ENCODE data around the gene CCDC12. TPM values are rescaled to one million over a fixed set of nuclear protein-coding genes. Genes with fewer than 3 reads are reported as not detected.
A peak's percentile ranks its signal among the peaks of the same experiment; 100 is the strongest.

The CCDC12 gene
- polyA plus RNA-seq, 1 of the 3 experiments (the other 2 are of a cell fraction), result 105 TPM

DNA sequence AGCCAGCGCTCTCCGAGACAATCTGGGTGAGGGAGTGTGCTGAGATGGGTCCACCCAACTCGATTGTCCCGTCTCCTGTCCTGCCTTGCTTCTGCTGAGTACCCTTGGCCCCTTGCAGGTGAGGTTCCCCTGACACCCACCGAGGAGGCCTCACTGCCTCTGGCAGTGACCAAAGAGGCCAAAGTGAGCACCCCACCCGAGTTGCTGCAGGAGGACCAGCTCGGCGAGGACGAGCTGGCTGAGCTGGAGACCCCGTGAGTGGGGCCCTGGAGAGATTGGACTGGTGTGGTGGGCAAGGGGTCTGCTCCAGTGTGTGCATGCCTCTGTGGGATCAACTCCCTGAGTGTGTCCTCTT, 26.5 kb upstream of the CCDC12 start:
- Histone ChIP-seq H3K36me3 (replicated peaks in 1 of 2; ENCODE audit: control insufficient read depth in 1 of 2, insufficient read depth in 2 of 2, low read length in 1 of 2) (peaks cover 0 to 9% of the 10 kb centered on the region in 2 experiments), H3K4me1 (ENCODE audit: control insufficient read depth in 1 of 2, insufficient read depth in 2 of 2, low read depth in 1 of 2, low read length in 1 of 2) (no peaks in the 10 kb centered on the region; a peak in 1 of 4 replicates), H2AFZ (ENCODE audit: low read depth) (no peak overlapping the region), H3K9me3 (no peaks in the 10 kb centered on the region), H3K27me3 (ENCODE audit: insufficient read depth) (no peaks in the 10 kb centered on the region), H3K27ac (ENCODE audit: low read depth in 2 of 2, low read length in 1 of 2) (no peak overlapping the region; a peak in 1 of 4 replicates), H3K4me3 (ENCODE audit: low read depth in 2 of 2, low read length in 1 of 2) (no peak overlapping the region), H3K9ac (no peak overlapping the region), H3F3A (replicated peaks; ENCODE audit: insufficient read depth) (no peaks in the 10 kb centered on the region), H4K20me1 (ENCODE audit: insufficient read depth) (no peaks in the 10 kb centered on the region), H3K4me2 (no peak overlapping the region), H3K9me2 (no peaks in the 10 kb centered on the region), H3K79me2 (ENCODE audit: insufficient read depth) (no peaks in the 10 kb centered on the region)
- 98% methylated on average over 9 of the region's 10 CpGs for WGBS (ENCODE audit: low lambda C conversion rate)
- CTCF ChIA-PET, result interaction anchor here (4.7 kb wide), 1 partner anchor 80 kb away, joined by 16 read pairs; no protein-coding TSS in a partner anchor
- DNase-seq, result peak; percentile 21
- no peak for TF ChIP-seq EP300 (IDR thresholded peaks at IDR 0.05; ENCODE audit: borderline replicate concordance in 1 of 2, low read depth in 1 of 2, low read length in 1 of 2)
- TF ChIP-seq, protein P1, sequence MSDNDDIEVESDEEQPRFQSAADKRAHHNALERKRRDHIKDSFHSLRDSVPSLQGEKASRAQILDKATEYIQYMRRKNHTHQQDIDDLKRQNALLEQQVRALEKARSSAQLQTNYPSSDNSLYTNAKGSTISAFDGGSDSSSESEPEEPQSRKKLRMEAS (IDR thresholded peaks at IDR 0.05; ENCODE audit: low read depth), result no peak
- TF ChIP-seq SIN3A (IDR thresholded peaks at IDR 0.05; ENCODE audit: borderline replicate concordance, low read depth, low read length), result no peak
- POLR2A ChIA-PET, result no interaction called here

DNA sequence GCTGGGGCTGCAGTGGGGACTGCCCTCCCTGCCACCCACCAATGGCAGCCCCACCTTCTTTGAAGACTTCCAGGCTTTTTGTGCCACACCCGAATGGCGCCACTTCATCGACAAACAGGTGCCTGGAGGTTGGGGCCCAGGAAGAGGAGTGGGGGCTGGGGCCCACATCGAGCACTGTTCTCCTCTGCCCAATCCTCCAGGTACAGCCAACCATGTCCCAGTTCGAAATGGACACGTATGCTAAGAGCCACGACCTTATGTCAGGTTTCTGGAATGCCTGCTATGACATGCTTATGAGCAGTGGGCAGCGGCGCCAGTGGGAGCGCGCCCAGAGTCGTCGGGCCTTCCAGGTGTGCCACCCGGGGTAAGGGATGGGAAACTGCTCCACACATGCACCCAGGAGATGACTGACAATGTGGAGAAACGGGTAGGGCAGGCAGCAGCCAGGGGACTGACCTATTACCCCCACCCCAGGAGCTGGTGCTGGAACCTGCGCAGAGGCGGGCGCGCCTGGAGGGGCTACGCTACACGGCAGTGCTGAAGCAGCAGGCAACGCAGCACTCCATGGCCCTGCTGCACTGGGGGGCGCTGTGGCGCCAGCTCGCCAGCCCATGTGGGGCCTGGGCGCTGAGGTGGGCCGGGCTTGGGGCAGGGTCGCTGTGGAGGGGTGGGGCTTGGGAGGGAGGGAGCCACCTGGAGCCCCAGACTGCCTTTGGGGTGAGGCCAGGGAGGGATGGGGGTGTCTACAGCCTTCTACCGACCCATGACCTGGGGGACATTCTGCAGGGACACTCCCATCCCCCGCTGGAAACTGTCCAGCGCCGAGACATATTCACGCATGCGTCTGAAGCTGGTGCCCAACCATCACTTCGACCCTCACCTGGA, 25.9 kb upstream of the CCDC12 start:
- POLR2A ChIA-PET, result no interaction called here
- Histone ChIP-seq H4K20me1 (ENCODE audit: insufficient read depth) (no peaks in the 10 kb centered on the region), H3K4me3 (ENCODE audit: low read depth in 2 of 2, low read length in 1 of 2) (no peak overlapping the region), H3K4me2 (no peak overlapping the region), H3K9me2 (no peaks in the 10 kb centered on the region), H3K27ac (ENCODE audit: low read depth in 2 of 2, low read length in 1 of 2) (no peak overlapping the region; a peak in 1 of 4 replicates), H2AFZ (ENCODE audit: low read depth) (no peak overlapping the region), H3K9me3 (no peaks in the 10 kb centered on the region), H3K4me1 (ENCODE audit: control insufficient read depth in 1 of 2, insufficient read depth in 2 of 2, low read depth in 1 of 2, low read length in 1 of 2) (no peaks in the 10 kb centered on the region; a peak in 1 of 4 replicates), H3K79me2 (ENCODE audit: insufficient read depth) (no peaks in the 10 kb centered on the region), H3K27me3 (ENCODE audit: insufficient read depth) (no peaks in the 10 kb centered on the region), H3K36me3 (replicated peaks in 1 of 2; ENCODE audit: control insufficient read depth in 1 of 2, insufficient read depth in 2 of 2, low read length in 1 of 2) (peaks cover 0 to 9% of the 10 kb centered on the region in 2 experiments), H3K9ac (no peak overlapping the region), H3F3A (replicated peaks; ENCODE audit: insufficient read depth) (no peaks in the 10 kb centered on the region)
- 94% methylated on average over 6 of the region's 35 CpGs for WGBS (ENCODE audit: low lambda C conversion rate)
- TF ChIP-seq, protein P2, sequence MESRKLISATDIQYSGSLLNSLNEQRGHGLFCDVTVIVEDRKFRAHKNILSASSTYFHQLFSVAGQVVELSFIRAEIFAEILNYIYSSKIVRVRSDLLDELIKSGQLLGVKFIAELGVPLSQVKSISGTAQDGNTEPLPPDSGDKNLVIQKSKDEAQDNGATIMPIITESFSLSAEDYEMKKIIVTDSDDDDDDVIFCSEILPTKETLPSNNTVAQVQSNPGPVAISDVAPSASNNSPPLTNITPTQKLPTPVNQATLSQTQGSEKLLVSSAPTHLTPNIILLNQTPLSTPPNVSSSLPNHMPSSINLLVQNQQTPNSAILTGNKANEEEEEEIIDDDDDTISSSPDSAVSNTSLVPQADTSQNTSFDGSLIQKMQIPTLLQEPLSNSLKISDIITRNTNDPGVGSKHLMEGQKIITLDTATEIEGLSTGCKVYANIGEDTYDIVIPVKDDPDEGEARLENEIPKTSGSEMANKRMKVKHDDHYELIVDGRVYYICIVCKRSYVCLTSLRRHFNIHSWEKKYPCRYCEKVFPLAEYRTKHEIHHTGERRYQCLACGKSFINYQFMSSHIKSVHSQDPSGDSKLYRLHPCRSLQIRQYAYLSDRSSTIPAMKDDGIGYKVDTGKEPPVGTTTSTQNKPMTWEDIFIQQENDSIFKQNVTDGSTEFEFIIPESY (IDR thresholded peaks at IDR 0.05; ENCODE audit: borderline replicate concordance, low read depth), result no peak
- no peak for TF ChIP-seq NRF1 (IDR thresholded peaks at IDR 0.05; ENCODE audit: low read depth, low read length)
- no peak for TF ChIP-seq TAF1 (IDR thresholded peaks at IDR 0.05; ENCODE audit: borderline replicate concordance, low read depth, low read length)
- no peak for TF ChIP-seq SMC3 (IDR thresholded peaks at IDR 0.05; ENCODE audit: low read depth, low read length)
- TF ChIP-seq POLR2AphosphoS5 (IDR thresholded peaks at IDR 0.05; ENCODE audit: low read depth, low read length), result no peak
- TF ChIP-seq, protein P3, sequence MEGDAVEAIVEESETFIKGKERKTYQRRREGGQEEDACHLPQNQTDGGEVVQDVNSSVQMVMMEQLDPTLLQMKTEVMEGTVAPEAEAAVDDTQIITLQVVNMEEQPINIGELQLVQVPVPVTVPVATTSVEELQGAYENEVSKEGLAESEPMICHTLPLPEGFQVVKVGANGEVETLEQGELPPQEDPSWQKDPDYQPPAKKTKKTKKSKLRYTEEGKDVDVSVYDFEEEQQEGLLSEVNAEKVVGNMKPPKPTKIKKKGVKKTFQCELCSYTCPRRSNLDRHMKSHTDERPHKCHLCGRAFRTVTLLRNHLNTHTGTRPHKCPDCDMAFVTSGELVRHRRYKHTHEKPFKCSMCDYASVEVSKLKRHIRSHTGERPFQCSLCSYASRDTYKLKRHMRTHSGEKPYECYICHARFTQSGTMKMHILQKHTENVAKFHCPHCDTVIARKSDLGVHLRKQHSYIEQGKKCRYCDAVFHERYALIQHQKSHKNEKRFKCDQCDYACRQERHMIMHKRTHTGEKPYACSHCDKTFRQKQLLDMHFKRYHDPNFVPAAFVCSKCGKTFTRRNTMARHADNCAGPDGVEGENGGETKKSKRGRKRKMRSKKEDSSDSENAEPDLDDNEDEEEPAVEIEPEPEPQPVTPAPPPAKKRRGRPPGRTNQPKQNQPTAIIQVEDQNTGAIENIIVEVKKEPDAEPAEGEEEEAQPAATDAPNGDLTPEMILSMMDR (IDR thresholded peaks at IDR 0.05), result 0 out of 2 replicates have a peak, but pooled peaks have one; percentile 12
- TF ChIP-seq, protein P4, sequence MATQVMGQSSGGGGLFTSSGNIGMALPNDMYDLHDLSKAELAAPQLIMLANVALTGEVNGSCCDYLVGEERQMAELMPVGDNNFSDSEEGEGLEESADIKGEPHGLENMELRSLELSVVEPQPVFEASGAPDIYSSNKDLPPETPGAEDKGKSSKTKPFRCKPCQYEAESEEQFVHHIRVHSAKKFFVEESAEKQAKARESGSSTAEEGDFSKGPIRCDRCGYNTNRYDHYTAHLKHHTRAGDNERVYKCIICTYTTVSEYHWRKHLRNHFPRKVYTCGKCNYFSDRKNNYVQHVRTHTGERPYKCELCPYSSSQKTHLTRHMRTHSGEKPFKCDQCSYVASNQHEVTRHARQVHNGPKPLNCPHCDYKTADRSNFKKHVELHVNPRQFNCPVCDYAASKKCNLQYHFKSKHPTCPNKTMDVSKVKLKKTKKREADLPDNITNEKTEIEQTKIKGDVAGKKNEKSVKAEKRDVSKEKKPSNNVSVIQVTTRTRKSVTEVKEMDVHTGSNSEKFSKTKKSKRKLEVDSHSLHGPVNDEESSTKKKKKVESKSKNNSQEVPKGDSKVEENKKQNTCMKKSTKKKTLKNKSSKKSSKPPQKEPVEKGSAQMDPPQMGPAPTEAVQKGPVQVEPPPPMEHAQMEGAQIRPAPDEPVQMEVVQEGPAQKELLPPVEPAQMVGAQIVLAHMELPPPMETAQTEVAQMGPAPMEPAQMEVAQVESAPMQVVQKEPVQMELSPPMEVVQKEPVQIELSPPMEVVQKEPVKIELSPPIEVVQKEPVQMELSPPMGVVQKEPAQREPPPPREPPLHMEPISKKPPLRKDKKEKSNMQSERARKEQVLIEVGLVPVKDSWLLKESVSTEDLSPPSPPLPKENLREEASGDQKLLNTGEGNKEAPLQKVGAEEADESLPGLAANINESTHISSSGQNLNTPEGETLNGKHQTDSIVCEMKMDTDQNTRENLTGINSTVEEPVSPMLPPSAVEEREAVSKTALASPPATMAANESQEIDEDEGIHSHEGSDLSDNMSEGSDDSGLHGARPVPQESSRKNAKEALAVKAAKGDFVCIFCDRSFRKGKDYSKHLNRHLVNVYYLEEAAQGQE (IDR thresholded peaks at IDR 0.05; ENCODE audit: low read depth, low read length), result no peak
- CTCF ChIA-PET, result interaction anchor here (1.0 kb wide), 1 partner anchor 79 kb away, joined by 7 read pairs; no protein-coding TSS in a partner anchor
- DNase-seq, result peak; percentile 60

Measured in SK-N-SH (cell line).